Measurements from ENCODE around the gene CLIC6. TPM values are rescaled to one million over a fixed set of nuclear protein-coding genes. Genes with fewer than 3 reads are reported as not detected.
A peak's percentile ranks its signal among the peaks of the same experiment; 100 is the strongest.

The CLIC6 gene
- total RNA-seq, 2 donors from 2014 or later, result 0.07 to 0.31 TPM

DNA sequence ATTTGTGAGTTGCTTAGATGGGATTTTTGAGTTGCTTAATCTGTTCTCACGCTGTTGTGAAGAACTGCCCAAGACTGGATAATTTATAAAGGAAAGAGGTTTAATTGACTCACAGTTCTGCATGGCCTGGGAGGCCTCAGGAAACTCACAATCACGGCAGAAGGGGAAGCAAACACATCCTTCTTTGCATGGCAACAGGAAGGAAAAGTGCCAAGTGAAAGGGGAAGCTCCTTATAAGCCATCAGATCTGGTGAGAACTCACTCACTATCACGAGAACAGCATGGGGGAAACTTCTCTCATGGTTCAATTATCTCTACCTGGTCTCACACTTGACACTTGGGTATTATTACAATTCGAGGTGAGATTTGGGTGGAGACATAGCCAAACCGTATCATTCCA, 10.3 kb downstream of the CLIC6 start:
- H3K27ac Mint-ChIP-seq, result no peak overlapping the region
- no peak for ATAC-seq
- peaks cover 0 to 15% of the 10 kb centered on the region in 2 donors for H3K9me3 Mint-ChIP-seq
- H3K36me3 Mint-ChIP-seq, result peaks cover 4 to 16% of the 10 kb centered on the region in 2 donors
- no peak for DNase-seq (ENCODE audit: low spot score in 2 of 2)

GRCh38 chr21:34684174-34684876, 15.5 kb downstream of the CLIC6 start:
- ATAC-seq (no peak), DNase-seq (ENCODE audit: low spot score in 2 of 2) (no peak)
- H3K9me3 Mint-ChIP-seq, result peaks cover 0 to 15% of the 10 kb centered on the region in 2 donors
- H3K36me3 Mint-ChIP-seq, result peaks cover 4 to 16% of the 10 kb centered on the region in 2 donors
- no peak overlapping the region for H3K27ac Mint-ChIP-seq

GRCh38 chr21:34687065-34687464, 18.3 kb downstream of the CLIC6 start:
- H3K36me3 Mint-ChIP-seq, result peaks cover 0 to 1% of the 10 kb centered on the region in 2 donors
- ATAC-seq (no peak), DNase-seq (ENCODE audit: low spot score in 2 of 2) (no peak)
- peaks cover 0 to 8% of the 10 kb centered on the region in 2 donors for H3K9me3 Mint-ChIP-seq
- no peak overlapping the region for H3K27ac Mint-ChIP-seq

GRCh38 chr21:34687745-34688144, 19.0 kb downstream of the CLIC6 start:
- no peaks in the 10 kb centered on the region for H3K36me3 Mint-ChIP-seq
- no peak for DNase-seq (ENCODE audit: low spot score in 2 of 2)
- H3K9me3 Mint-ChIP-seq, result peaks cover 0 to 7% of the 10 kb centered on the region in 2 donors
- no peak overlapping the region for H3K27ac Mint-ChIP-seq
- no peak for ATAC-seq

GRCh38 chr21:34688145-34688544, 19.4 kb downstream of the CLIC6 start:
- Mint-ChIP-seq H3K27ac (no peak overlapping the region), H3K36me3 (no peaks in the 10 kb centered on the region), H3K9me3 (peaks cover 0 to 5% of the 10 kb centered on the region in 2 donors)
- ATAC-seq (peak in 1 of 2 donors; percentile 51), DNase-seq (ENCODE audit: low spot score in 2 of 2) (peak in 1 of 2 donors; percentile 83)

DNA sequence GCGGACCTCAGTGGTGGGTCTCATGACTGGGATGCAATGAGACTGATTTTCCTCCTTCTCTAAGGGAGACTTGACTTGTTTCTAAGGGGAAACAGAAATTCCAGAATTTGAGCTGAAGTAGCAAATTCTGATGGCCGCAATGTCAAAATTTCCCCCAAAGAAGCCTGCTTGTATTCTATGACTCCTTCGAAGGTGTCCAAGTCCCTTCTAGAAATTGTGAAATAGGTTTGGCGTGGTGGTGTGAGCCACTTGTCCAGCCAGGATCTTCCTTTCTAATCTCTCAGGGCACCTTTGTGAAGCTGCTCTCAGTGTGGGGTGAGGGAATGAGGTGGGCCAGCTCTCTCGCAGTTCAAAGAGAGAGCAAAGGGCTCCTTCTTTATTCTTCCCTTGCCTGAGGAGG, 19.9 kb downstream of the CLIC6 start:
- DNase-seq (ENCODE audit: low spot score in 2 of 2) (no peak), ATAC-seq (no peak)
- no peaks in the 10 kb centered on the region for H3K9me3 Mint-ChIP-seq
- H3K27ac Mint-ChIP-seq, result no peak overlapping the region
- no peaks in the 10 kb centered on the region for H3K36me3 Mint-ChIP-seq

DNA sequence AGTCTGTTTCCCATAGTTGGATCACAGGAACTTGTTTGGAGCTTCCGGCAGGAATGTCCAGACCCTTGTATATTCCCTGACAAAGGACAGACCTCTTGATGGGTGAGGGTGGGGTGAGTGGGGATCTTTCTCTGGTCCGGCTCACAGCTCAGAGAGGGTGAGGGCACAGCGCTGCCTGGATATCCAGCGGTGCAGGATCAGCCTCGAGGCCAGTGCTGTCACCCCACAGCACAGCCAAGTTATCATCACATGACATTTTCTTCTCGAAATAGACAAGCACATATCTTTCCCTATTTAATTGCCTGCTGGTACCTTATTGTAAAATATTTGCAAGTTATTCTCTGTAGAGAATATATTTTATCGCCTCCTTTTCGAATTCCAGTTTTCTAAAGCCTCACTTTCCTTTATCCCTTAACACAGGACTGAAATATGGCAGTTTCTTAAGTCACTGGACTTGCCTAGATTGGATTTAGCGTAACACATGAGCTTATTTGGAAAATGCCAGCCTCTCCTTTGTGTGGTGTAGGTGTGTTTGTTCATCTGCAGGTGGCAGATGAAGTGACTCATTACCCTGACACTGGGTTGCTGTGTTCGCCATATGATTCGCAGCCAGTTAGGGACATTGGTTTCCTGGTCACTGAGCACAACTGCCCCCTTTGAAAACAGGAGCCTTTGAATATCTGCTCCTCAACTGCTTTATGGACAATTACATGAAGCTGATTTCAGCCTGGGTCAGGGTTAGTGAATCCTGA, 21.4 kb downstream of the CLIC6 start:
- peaks cover 0 to 4% of the 10 kb centered on the region in 2 donors for H3K9me3 Mint-ChIP-seq
- H3K36me3 Mint-ChIP-seq, result peaks cover 0 to 11% of the 10 kb centered on the region in 2 donors
- DNase-seq (ENCODE audit: low spot score in 2 of 2) (no peak), ATAC-seq (peak in 1 of 2 donors; percentile 43)
- H3K27ac Mint-ChIP-seq, result no peak overlapping the region

GRCh38 chr21:34690793-34691175, 22.0 kb downstream of the CLIC6 start:
- H3K9me3 Mint-ChIP-seq, result peaks cover 0 to 4% of the 10 kb centered on the region in 2 donors
- DNase-seq (ENCODE audit: low spot score in 2 of 2) (no peak), ATAC-seq (no peak)
- H3K36me3 Mint-ChIP-seq, result peaks cover 0 to 12% of the 10 kb centered on the region in 2 donors
- H3K27ac Mint-ChIP-seq, result no peak overlapping the region

GRCh38 chr21:34691390-34692032, 22.7 kb downstream of the CLIC6 start:
- H3K27ac Mint-ChIP-seq, result no peak overlapping the region
- ATAC-seq, result no peak
- H3K9me3 Mint-ChIP-seq, result peaks cover 0 to 4% of the 10 kb centered on the region in 2 donors
- no peak for DNase-seq (ENCODE audit: low spot score in 2 of 2)
- peaks cover 0 to 12% of the 10 kb centered on the region in 2 donors for H3K36me3 Mint-ChIP-seq

GRCh38 chr21:34692458-34693020, 23.7 kb downstream of the CLIC6 start:
- H3K36me3 Mint-ChIP-seq, result peaks cover 0 to 12% of the 10 kb centered on the region in 2 donors
- ATAC-seq, result no peak
- H3K9me3 Mint-ChIP-seq, result peaks cover 0 to 4% of the 10 kb centered on the region in 2 donors
- no peak overlapping the region for H3K27ac Mint-ChIP-seq
- DNase-seq (ENCODE audit: low spot score in 2 of 2), result no peak

- H3K27ac Mint-ChIP-seq, result no peak overlapping the region
- DNase-seq (ENCODE audit: low spot score in 2 of 2), result peak in 1 of 2 donors; percentile 51
- peaks cover 0 to 12% of the 10 kb centered on the region in 2 donors for H3K36me3 Mint-ChIP-seq
- peak; percentile 51 to 62 for ATAC-seq
- H3K9me3 Mint-ChIP-seq, result peaks cover 0 to 4% of the 10 kb centered on the region in 2 donors
Observed at GRCh38 chr21:34693192-34693810, 24.5 kb downstream of the CLIC6 start.

DNA sequence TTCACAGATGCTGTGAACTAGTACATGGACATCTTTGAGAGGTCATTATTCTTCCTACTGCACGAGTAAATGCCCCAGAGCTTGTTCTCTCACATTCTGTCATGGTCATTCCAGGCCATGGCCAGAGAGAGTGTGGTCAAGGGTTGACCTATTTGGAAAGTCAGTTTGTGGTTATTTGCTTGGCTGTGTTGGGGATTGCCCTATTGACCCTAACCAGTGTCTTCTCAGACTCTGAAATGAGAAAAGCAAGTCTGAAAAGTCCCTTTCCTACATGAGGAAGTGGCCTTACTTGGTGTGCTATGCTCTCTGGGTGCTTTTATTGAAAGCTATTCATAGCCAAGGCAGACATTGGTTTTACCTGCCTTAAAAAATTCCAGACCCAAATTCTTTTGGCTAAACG, 26.6 kb downstream of the CLIC6 start:
- DNase-seq (ENCODE audit: low spot score in 2 of 2) (no peak), ATAC-seq (no peak)
- peaks cover 0 to 12% of the 10 kb centered on the region in 2 donors for H3K36me3 Mint-ChIP-seq
- H3K27ac Mint-ChIP-seq, result no peak overlapping the region
- H3K9me3 Mint-ChIP-seq, result peaks cover 0 to 4% of the 10 kb centered on the region in 2 donors

DNA sequence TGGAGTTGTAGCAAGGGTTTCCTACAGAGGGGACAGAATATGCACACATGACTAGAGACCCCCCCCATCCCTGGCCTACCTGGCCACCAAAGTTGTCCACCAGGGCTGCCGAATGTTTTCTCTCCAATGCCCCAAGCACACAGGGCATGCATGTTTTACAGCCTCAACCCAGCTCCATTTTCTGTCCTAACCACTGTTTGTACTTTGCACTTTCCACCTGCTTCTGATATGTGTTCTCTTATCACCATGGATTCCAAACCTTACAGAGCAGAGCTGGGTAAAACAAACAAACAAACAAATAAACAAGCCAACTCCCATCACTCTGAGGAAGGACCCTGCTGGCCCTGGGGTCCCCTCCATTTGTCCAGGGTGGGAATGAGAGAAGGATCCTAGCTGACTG, 27.3 kb downstream of the CLIC6 start:
- ATAC-seq (no peak), DNase-seq (ENCODE audit: low spot score in 2 of 2) (no peak)
- Mint-ChIP-seq H3K27ac (no peak overlapping the region), H3K9me3 (peaks cover 0 to 4% of the 10 kb centered on the region in 2 donors), H3K36me3 (peaks cover 0 to 12% of the 10 kb centered on the region in 2 donors)

- H3K27ac Mint-ChIP-seq, result no peak overlapping the region
- H3K9me3 Mint-ChIP-seq, result peaks cover 0 to 4% of the 10 kb centered on the region in 2 donors
- H3K36me3 Mint-ChIP-seq, result peaks cover 0 to 12% of the 10 kb centered on the region in 2 donors
- no peak for ATAC-seq
- DNase-seq (ENCODE audit: low spot score in 2 of 2), result no peak
Observed at GRCh38 chr21:34697826-34698225, 29.0 kb downstream of the CLIC6 start.

DNA sequence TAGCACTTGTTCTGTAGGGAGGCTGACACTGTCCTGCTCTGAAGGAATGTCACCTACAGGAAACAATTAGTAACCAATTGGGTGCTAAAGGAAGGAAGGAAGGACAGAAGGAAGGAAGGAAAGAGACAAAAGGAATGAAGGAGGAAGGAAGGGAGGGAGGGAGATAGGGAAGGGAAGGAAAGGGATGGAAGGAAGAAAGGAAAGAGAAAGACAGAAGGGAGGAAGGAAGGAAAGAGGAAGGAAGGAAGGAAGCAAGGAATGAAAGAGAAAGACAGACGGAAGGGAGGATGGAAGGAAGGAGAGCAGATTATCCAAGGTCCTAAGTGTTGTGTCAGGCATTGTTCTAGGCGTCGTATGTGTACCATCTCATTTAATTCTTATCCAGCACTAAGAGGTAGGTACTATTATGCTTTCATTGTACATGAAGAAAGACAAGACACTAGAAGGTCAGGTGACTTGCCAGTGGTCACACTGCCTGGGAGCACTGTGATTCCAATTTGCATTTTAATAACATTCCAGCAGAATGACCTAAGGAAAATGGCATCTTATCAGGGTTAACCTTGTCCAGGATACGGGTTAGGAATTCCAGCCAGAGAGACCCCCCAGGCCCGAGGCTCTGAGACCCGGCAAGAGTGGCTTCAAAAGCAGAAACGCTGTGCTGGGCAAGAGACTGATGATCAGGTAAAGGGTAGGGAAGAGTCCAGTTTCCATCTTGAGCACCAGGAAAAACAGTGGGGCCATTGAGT, 29.6 kb downstream of the CLIC6 start:
- peaks cover 0 to 4% of the 10 kb centered on the region in 2 donors for H3K9me3 Mint-ChIP-seq
- H3K36me3 Mint-ChIP-seq, result peaks cover 0 to 12% of the 10 kb centered on the region in 2 donors
- ATAC-seq, result no peak
- H3K27ac Mint-ChIP-seq, result peak overlapping the region in 1 of 2 donors; percentile 30
- no peak for DNase-seq (ENCODE audit: low spot score in 2 of 2)

GRCh38 chr21:34700605-34701004, 31.8 kb downstream of the CLIC6 start:
- DNase-seq (ENCODE audit: low spot score in 2 of 2) (no peak), ATAC-seq (no peak)
- no peaks in the 10 kb centered on the region for H3K9me3 Mint-ChIP-seq
- no peaks in the 10 kb centered on the region for H3K36me3 Mint-ChIP-seq
- H3K27ac Mint-ChIP-seq, result no peak overlapping the region
